ENCODE results near the gene CAMK4.

DNA sequence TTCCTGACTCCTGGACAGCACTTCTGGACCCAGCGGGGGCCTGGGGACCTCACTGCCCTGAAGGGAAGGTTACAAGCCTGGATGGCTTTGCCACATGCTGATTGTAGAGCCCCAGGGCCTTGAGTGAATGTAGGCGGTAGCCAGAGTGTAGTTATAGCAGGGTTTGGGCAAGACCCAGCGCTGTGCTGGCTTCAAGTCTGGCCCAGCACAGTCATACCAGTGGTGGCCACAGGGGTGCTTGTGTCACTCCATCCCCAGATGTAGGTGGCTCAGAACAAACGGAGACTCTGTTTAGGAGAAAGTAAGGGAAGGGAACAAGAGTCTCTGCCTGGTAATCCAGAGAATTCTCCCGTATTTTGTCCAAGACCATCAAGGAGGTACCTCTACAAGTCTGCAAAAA lies 203.6 kb downstream of the CAMK4 start:
- TF ChIP-seq EP300 (IDR thresholded peaks at IDR 0.05; ENCODE audit: low read depth) (no peak), POLR2AphosphoS5 (IDR thresholded peaks at IDR 0.05) (no peak), POLR2A (IDR thresholded peaks at IDR 0.05) (no peak)
- TF ChIP-seq, protein P1, sequence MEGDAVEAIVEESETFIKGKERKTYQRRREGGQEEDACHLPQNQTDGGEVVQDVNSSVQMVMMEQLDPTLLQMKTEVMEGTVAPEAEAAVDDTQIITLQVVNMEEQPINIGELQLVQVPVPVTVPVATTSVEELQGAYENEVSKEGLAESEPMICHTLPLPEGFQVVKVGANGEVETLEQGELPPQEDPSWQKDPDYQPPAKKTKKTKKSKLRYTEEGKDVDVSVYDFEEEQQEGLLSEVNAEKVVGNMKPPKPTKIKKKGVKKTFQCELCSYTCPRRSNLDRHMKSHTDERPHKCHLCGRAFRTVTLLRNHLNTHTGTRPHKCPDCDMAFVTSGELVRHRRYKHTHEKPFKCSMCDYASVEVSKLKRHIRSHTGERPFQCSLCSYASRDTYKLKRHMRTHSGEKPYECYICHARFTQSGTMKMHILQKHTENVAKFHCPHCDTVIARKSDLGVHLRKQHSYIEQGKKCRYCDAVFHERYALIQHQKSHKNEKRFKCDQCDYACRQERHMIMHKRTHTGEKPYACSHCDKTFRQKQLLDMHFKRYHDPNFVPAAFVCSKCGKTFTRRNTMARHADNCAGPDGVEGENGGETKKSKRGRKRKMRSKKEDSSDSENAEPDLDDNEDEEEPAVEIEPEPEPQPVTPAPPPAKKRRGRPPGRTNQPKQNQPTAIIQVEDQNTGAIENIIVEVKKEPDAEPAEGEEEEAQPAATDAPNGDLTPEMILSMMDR (IDR thresholded peaks at IDR 0.05), result no peak

All from transverse colon (tissue), 4 donors.